DMS114 treated with DMSO at 0.1 percent for 48 hours (cell line): ENCODE measurements around the gene DRD4.

Experiments
- DNase-seq: peaks from one replicate; lab custom pipeline; 2025; ENCODE audit not compliant: unreplicated experiment; lab: John Stamatoyannopoulos, UW

DRD4 gene

DNA sequence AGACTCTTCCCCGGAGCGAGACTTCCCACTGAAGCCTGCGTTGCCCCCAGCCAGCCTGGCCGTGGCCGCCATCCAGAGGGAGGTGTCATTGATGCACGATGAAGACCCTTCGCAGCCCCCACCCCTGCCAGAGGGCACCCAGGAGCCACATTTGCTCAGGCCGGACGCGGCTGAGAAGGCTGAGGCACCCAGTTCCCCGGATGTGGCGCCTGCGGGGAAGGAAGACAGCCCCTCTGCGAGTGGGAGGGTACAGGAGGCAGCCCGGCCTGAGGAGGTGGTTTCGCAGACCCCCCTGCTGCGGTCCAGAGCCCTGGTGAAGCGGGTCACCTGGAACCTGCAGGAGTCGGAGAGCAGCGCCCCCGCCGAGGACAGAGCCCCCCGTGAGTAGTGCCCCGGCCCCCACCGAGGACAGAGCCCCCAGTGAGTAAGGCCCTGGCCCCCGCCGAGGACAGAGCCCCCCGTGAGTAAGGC is 27.7 kb upstream of the DRD4 start:
- DNase-seq: no peak

GRCh38 chr11:610146-610801 is 26.8 kb upstream of the DRD4 start:
- DNase-seq: no peak

GRCh38 chr11:611001-611996 is 25.8 kb upstream of the DRD4 start:
- no peak for DNase-seq

DNA sequence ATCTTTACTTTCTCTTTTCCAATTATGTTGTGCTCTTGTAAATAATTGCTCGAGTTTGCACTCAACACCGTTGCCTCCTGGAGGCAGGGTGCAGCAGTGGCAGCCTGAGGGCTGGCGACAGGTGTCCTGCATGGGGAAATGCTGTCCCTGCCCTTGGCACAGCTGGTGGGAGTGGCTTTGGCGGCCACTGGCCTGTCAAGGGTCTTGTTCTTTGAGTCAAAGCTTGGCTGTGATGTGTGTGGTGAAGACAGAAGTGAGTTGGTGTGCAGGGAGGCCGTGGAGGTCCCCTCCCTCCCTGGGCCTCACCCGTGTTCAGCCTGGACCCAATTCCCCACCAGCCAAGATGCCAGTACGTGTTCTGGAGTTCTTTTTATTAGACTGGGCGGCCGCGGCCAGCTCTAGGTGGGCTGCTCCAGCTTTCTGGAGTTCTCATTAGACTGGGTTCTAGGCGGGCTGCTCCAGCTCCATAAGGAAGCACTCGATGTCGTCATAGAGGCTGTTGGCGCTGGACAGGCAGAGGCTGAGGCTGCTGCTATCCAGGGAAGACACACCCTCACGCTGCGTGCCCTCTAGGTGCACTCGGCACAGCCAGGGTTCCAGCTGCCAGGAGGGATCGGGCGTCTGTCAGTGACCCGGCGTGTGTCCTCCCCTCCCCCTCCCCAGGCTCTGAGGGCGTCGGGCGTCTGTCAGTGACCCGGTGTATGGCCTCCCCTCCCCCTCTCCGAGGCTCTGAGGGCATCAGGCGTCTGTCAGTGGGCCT is 24.7 kb upstream of the DRD4 start:
- no peak for DNase-seq

- no peak for DNase-seq
Measured at GRCh38 chr11:612961-613300, 24.1 kb upstream of the DRD4 start.

DNA sequence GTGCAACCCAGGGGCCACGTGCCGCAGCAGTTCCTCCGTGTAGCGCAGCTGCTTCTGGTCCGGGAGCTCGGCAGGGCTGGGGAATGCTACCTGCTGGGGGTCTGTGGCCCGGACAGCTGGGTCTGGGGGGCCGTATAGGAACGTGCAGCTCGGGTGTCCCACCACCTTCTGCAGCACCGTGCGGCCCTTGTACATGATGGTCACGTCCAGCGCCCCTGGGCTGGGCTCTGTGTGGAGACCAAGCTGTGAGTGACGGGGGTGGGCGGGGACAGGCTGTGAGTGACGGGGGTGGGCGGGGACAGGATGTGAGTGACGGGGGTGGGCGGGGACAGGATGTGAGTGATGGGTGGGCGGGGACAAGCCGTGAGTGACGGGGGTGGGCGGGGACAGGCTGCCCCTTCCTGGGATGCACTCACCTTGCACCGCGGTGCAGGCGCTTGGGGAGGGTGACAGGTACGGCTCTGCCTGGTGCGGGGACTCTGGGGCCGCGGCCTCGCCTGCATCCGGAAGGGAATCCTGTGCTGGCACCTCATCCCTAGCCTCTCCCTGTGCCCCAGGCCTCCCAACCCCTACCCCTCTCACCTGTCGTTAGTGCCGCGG is 23.6 kb upstream of the DRD4 start:
- DNase-seq: no peak

DNA sequence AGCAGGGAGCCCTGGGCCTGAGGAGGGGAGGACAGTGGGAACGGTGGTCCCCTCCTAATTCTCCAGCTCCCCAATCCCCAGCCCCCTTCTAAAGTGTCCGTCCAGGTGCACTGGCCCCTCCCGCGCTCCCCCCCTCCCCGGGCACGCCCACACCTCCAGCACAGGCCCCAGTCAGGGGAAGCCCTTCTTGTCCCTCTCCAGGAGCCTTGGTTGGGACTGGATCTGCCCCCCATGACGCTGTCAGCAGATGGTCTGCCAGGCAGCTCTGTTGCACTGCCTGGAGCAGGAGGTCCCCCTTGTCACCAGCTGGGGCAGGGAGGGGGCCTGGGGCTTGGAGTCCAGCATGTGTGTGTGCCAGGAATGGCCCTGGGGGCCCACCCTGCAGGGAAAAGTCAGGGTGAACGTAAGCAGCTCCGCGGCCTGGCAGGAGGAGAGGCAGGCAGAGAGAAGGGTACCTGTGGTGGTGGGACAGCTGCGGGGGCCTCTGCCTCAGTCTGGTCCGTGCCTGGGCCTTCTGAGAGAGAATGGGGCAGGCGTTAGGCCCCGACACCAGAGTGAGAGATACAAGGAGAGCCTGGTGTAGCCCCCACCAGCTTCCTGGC is 22.9 kb upstream of the DRD4 start:
- no peak for DNase-seq

DNA sequence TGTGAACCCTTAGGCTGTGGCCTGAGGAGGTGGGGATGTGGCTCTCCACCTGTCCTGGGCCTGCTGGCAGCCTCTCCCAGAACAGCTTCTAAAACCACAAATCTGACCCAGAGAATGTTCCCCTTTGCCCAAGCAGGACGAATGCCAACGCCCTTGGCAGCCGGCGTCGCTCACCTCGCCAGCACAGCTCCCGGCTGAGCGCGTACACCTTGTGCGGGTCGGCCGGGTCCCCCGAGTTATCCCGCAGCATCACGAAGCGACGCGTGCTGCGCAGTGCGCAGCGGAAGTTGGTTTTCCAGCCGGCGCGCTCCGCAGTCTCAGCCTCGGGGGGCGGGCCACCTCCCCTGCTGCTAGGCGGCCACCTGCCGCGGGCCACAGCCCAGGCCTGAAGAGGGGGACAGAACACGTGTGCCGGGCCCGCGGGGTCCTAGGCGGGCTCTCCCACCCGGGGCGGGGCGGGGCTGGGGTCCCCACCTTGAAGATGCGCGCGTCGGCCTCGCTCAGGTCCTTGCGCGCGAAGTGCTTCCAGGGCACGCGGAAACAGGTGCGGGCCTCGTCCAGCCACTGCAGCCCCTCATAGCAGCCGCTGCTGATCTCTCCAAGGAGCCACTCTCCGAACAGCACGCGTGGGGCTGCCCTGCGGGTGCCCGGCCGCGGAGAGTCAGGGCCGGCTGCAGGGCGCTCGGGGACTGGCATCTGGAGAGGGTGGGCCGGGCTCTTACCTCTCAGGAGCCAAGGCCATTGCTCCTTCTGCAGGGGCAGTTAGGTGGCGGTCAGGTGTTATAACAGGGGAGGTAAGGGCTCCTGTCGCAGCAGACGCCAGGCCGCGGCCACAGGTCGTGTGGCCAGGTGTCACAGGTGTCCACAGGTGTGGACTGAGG is 22.2 kb upstream of the DRD4 start:
- no peak for DNase-seq

- peak; percentile 64 for DNase-seq
Measured at GRCh38 chr11:615504-616319, 21.4 kb upstream of the DRD4 start, which contains the start of gene IRF7. TSS of gene IRF7 (minus strand) at chr11:615950. CDS start at chr11:615364, 586 bp downstream.

DNA sequence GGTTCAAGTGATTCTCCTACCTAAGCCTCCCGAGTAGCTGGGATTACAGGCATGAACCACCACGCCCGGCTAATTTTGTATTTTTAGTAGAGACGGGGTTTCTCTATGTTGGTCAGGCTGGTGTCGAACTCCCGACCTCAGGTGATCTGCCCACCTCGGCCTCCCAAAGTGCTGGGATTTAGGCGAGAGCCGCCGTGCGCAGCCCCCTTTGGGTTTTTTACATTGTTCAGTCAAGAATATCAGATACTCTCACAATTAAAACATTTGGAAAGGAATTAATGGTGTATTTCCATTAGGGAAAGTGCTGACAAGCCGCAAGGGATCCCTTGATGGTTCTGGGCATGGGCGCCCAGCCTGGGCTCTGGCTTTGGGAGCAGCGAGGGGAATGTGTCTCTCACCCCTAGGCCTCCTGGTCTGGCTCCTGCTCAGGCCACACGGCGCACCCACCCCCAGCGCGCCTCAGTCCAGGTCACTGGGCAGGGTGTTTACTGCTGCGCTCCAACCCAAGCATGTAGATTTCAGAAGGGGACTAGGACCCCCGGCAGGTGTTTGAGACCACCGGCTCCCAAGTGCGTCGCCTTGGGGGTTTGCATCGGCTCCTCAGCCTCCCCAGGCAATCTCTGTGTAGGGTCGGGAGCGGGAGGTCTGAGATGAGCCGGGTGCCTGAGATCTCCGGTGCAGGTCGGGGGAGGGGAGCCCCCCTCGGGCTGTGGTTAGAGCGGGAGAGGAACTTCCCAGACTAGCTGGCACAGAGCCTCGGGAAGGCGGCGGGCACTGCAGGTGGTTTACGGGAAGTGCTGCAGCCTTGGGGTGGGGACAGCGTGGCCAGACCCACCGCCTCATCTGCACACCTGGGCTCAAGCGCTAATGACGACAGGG is 20.5 kb upstream of the DRD4 start:
- no peak for DNase-seq

GRCh38 chr11:617199-617911 is 19.7 kb upstream of the DRD4 start:
- no peak for DNase-seq

DNA sequence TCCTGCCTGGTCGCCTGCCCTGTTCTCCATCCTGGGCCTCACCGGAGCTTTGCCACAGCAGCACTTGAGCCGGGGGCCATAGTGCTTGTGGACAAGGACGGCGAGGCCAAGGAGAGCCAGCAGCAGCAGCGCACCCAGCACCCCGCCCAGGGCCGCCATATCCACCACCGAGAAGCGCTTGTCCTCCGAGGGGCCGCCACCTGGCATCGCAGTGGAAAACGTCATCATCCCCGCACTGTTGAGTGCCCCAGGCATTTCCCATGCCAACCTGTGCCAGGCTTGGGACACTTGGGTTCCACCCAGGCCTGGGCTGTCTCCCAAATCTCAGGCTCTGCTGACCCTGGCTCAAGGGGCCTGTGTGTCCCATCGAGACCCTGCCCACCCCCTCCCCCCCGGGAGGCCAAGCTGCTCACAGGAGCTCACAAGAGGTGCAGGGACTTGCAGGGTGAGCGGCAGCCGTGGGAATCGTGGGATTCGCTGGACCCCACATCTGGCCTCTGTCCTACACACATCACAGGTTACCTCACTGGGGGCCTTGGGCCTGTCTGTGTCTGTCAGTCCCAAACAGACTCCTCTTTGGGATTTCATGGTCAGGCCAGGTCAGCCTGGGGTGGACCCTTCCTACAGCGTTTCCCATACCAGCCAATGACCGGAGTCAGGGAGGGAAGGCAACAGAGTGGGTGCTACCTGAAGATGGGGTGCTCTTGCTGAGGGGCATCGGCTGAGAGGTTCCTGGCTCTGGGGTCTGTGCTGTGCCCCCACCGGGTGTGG is 19.0 kb upstream of the DRD4 start:
- DNase-seq: no peak

DNA sequence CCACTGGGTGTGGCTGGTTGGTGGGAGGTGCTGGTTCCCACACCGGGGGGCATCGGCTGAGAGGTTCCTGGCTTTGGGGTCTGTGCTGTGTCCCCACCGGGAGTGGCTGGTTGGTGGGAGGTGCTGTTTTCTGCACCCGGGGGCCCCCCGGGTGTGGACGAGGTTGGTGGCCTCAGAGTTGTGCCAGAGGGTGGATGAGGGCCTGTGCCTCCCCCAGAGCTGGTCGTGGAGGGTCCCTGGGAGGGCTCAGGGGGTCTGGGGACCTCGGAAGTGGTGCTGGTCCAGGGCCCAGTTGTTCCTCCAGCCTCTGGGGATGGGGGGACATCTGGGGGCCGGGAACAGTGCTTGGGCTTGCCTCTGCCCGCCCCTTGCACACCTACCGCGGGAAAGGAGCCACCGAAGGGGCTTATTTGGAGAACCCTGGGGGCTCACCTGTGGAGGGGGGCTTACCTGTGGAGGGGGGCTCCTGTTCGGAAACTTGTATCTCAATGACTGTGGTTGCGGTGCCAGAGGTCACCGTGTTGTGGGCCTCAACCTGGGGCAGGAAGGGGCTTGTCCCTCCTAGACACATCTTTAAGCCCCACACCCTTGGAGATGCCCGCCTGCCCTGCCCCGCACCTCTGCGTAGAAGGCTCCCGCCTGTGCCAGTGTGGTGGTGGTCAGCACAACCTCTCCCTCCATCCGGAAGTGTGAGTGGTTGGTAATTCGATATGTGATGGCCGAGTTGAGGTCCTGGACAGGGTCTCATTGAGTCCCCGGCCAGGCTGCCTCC is 18.0 kb upstream of the DRD4 start:
- no peak for DNase-seq

- DNase-seq: no peak
Measured at GRCh38 chr11:619628-620050, 17.4 kb upstream of the DRD4 start.

DNA sequence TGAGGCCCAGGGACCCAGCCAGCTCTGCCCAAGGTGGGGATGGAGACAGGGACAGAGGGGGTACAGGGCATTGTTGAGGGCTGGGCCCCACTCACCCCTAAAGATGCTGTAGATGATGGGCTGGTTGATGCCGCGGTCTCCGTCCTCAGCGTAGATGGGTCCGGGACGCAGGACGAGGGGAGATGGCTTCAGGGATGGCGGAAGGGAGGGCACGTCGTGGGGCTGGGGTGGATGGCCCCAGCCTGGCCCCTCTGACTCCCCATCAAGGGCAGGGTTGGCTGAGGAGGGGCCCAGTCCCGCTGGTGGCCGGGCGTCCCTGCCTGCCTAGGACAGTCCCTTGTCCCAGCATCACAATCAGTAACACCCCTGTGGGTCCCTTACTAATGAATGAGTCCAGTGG is 16.9 kb upstream of the DRD4 start:
- DNase-seq: no peak
